GM19328 (cell line): ENCODE results near the gene DMRTC2.

Experiments
- ATAC-seq: cut with Tn5 transposase; IDR thresholded peaks from one replicate; pipeline ENCODE4 v1.9.1; 2021; ENCODE audit warnings: mild to moderate bottlenecking, moderate library complexity; ENCODE audit not compliant: unreplicated experiment

Gene DMRTC2

DNA sequence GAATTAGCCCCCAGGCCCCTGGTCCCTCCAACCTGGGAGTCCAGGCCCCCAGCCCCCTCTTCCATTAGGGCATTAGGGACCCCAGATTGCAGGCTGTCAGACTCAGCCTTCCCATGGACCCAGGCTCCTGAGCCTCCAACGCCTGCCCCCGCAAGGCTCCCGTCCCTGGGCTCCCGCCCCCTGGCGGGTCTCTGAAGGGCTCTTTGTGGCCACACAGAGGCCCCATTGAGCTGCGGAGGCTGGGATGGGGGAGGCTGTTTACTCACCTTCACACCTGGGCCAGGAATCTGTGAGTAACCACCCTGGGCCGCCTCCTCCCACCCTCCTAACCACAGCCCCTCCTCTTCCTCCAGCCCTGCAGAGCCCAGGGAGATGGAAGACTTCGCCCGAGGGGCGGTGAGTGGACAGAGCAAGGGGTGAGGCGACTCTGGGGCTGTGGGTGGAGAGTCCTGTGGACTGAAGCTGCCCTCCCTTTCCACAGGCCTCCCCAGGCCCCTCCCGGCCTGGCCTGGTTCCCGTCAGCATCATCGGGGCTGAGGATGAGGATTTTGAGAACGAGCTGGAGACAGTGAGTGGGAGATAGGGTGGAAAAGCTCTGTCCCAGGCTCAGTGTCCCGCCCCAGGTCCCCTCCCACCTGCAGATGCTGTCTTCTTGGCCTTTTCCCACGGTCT is 43.0 kb downstream of the DMRTC2 start:
- no peak for ATAC-seq

DNA sequence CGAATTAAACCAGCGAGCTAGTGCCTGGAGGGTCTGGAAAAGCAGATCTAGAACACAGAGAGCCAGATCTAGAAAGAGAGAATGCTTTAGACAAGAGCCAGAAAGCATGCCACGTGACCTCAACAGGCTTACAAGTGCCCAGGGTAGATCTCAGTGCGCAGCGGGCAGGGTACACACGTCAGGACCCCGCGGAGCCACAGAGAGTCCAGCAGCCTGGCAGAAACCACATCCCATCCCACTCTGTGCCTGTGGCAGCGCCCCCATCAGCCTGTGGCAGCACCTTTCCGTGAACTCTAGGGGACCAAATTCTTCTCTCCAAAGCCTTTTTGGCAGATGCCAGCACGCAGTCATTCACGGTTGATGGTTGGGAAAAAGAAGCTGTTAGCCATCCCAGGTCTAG is 44.1 kb downstream of the DMRTC2 start:
- ATAC-seq, result no peak

DNA sequence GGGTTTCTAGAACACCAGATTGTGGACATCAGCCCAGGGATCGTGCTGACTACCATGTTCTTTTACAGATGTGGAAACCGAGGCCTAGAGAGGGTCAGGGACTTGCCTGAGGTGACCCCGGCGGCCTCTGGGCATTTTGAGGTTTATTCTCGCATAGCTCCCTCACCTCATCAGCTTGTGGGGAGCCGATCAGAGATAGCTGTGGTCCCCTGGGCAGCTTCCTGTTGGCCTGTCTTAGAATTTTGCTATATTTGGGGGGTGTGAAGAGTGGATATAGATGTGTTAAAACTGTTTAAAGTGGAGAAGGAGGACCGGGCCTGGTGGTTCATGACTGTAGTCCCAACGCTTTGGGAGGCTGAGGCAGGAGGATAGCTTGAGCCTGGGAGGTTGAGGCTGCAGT is 45.1 kb downstream of the DMRTC2 start:
- ATAC-seq, result no peak

DNA sequence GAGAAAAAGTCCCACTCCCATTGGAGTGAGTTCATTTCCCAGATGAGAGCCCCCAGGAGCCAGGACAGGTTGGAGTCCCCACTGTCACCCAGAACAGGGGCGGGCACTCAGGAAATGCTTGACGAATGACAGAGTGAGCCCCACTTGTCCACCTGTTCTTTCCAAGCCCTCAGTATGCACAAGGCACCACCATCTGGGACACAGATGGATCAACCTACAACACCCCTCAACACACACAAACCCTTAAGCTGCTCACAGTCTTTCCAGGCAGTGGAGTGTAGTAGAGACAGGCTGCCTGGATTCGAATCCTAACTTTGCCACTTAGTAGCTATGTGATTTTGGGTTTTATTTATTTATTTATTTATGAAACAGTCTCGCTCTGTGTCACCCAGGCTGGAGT is 46.1 kb downstream of the DMRTC2 start:
- ATAC-seq, result no peak

DNA sequence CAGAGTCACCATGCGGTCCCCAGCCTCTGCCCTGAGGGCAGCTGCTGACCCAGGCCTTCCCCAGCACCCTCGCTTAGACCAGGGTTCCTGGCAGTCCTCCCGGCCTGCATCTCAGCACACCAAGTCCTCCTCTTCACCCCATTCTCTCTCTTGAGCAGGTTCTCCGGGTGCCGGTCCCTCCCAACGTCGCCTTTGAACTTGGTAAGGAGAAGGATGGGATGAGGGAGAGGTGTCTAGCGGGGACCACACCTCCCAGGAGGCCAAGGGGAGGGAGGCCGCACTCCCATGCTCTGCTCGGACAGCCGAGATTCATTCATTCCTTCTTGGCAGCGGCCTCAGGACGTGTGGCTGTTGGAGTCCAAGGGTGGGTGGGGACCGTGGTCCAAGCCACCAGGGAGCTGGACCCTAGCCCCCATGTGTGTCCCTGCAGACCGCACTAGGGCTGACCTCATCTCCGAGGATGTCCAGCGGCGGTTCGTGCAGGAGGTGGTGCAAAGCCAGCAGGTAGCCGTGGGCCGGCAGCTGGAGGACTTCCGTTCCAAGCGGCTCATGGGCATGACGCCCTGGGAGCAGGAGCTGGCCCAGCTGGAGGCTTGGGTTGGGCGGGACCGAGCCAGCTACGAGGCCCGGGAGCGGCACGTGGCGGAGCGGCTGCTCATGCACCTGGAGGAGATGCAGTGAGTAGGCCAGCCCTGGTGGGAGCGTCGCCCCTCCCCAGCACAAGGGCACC is 47.5 kb downstream of the DMRTC2 start:
- ATAC-seq, result no peak

DNA sequence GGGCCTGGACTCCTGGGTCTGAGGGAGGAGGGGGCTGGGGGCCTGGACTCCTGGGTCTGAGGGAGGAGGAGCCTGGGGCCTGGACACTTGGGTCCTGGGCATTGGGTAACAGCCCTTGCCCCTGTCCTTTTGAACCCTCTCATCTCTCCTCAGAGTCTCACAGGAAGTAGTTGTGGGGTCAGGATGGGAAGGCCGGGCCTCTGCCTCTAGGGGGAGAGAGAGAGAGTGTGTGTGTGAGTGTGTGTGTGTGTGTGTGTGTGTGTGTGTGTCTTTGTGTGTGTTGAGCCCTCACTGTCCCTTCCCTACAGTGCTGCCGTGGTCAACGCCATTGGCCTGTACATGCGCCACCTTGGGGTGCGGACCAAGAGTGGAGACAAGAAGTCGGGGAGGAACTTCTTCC is 49.1 kb downstream of the DMRTC2 start:
- ATAC-seq, result no peak

DNA sequence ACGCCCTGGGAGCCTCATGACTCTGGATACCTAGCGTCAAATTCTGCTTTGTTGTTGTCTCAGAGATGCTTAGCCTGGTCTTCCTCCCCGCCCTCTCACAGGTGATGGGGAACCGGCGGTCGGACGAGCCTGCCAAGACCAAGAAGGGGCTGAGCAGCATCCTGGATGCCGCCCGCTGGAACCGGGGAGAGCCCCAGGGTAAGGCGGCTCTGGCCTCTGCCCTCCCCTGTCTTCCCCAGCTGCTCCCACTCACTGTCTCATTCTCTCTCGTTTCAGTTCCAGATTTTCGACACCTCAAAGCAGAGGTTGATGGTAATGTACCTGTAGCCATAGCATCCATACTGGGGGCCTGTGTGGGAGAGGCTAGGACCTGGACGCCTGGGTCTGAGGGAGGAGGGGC is 49.5 kb downstream of the DMRTC2 start:
- ATAC-seq, result no peak

DNA sequence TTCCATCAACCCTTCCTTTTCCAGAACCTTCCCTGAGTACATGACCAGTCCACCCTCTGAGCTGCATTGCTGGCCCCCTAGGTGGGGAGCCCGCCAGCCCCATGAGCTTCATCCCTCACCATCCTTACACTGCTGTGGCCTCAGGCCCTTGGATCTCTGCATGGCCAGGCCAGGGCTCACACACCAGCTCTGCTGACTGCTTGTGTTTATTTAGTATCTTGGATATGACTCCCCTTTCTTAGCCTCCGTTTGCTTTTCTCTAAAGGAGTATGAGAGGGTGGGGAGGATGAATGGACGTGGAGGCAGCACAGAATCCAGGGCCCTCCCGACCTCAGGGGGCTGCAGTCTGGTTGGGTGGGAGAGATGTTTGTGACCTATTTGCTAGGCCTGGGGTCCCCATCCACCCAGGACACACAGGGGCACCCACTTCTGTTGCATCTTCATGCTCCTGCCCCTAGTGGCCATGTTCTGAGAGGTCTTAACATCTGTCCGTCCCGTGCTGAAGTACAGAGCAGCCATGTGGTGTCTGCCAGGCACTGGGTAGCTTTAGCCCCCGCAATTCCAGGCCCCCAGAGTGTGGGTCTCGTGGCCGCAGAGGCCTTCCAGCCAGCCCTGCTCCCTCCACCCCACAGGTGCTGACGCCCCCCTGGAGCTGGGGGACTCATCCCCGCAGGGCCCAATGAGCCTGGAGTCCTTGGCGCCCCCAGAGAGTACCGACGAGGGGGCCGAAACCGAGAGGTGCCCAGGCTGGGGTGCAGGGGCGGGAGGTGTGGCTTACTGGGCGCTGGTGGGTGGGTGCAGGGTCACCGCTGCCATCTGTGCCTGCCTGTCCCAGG is 51.1 kb downstream of the DMRTC2 start:
- no peak for ATAC-seq

DNA sequence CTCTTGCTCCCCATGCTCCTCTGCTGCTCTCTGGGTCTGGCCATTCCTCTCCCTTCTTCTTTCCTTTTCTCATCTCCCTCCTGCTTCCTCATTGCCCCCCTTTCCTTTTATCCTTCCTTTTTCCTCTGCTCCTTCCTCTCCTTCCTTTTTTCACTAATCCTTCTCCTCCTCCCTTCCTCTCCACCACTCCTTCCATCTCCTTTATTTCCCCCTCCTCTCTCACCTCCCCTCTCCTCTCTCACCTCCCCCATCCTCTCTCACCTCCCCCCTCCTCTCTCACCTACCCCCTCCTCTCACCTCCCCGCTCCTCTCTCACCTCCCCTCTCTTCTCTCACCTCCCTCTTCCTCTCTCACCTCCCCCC is 51.7 kb downstream of the DMRTC2 start:
- ATAC-seq, result no peak

DNA sequence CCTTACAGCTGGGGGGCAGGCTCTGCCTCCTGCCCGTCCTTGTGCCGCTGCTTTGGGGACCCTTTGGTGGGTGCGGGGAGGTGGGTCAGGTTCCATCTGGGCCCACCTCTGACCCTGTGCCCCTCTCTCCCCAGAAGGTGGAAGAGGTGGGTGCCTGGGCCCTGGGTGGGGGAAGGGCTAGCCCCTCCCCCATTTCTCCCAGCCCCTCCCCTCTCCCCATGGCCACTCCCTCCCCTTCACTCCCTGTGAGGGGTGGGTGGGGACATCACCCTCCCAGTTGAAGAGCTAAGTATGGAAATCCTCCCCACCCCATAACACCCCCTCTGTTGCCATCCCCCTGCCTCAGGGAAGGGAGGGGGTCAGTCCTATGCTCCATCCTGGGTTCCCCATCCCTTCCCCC is 52.3 kb downstream of the DMRTC2 start:
- no peak for ATAC-seq

DNA sequence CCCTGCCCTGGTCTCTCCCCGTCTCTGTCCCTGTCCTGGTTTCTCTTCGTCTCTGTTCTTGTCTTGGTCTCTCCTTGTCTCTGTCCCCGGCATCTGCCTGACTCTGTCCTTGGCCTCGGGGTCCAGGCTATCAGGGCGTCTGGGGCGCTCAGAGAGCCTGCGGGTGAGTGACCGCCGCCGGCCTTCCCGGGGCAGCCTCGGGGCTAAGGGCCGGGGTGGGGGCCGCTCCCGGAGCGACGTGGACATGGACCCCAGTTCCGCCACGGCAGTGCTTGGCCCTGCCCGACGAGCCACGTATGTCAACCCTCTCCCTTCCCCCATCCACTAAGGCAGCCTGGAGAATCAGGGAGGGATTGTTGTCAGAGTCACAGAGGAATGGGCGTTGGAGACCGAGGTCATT is 53.0 kb downstream of the DMRTC2 start:
- no peak for ATAC-seq

DNA sequence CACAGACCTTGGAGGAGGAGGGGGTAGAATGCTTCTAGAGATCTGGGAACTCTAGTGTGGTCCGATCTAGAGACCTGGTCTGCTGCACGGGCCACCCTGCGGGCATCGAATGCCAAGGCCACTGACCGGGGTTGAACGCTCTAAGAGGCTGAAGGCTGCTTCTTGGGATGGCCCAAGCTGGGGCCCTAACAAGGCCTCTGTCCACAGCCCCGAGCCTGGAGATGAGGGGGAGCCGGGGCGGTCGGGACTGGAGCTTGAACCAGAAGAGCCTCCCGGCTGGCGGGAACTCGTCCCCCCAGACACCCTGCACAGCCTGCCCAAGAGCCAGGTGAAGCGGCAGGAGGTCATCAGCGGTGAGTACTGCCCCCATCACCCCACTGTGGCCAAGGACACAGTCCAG is 53.4 kb downstream of the DMRTC2 start:
- ATAC-seq, result no peak
